Cortex of kidney (tissue), 1 donor: ENCODE data around the gene TRIM9.
"Not testable (repeated sequence)": the region's sequence is repeated elsewhere in the genome, so short reads cannot be mapped to it uniquely, and the experiment has no call there.

Source experiments
- DNase-seq: peaks from one replicate; lab custom pipeline; 2025; lab: John Stamatoyannopoulos, UW

The TRIM9 gene

GRCh38 chr14:51004352-51004800 lies 90.5 kb downstream of the TRIM9 start:
- DNase-seq = no peak

- DNase-seq = no peak
These were observed 92.4 kb downstream of the TRIM9 start for GRCh38 chr14:51002406-51002999.

- DNase-seq = no peak
These were observed 94.3 kb downstream of the TRIM9 start for GRCh38 chr14:51000566-51000965.

- no peak for DNase-seq
These were observed 95.2 kb downstream of the TRIM9 start for GRCh38 chr14:50999726-51000125.

- no peak for DNase-seq
These were observed 96.3 kb downstream of the TRIM9 start for GRCh38 chr14:50998612-50999011.

- no peak for DNase-seq
These were observed 97.2 kb downstream of the TRIM9 start for GRCh38 chr14:50997712-50998111.

GRCh38 chr14:50994158-50994557 lies 100.7 kb downstream of the TRIM9 start:
- DNase-seq = not testable (repeated sequence)

GRCh38 chr14:50985859-50986331 lies 109.0 kb downstream of the TRIM9 start:
- no peak for DNase-seq

- no peak for DNase-seq
These were observed 109.6 kb downstream of the TRIM9 start for GRCh38 chr14:50985124-50985858.

GRCh38 chr14:50984036-50984710 lies 110.7 kb downstream of the TRIM9 start:
- no peak for DNase-seq

GRCh38 chr14:50979941-50980850 lies 114.7 kb downstream of the TRIM9 start:
- no peak for DNase-seq

- DNase-seq = no peak
These were observed 116.0 kb downstream of the TRIM9 start for GRCh38 chr14:50978888-50979287.

GRCh38 chr14:50978529-50978871 lies 116.4 kb downstream of the TRIM9 start:
- DNase-seq = no peak

- DNase-seq = no peak
These were observed 116.9 kb downstream of the TRIM9 start for GRCh38 chr14:50977863-50978528.

GRCh38 chr14:50974118-50974517 lies 120.8 kb downstream of the TRIM9 start:
- DNase-seq = no peak

- no peak for DNase-seq
These were observed 122.2 kb downstream of the TRIM9 start for GRCh38 chr14:50972734-50973133.

- no peak for DNase-seq
These were observed 123.8 kb downstream of the TRIM9 start for GRCh38 chr14:50970886-50971781.

- DNase-seq = no peak
These were observed 127.1 kb downstream of the TRIM9 start for GRCh38 chr14:50967790-50968189.

GRCh38 chr14:50967103-50967502 lies 127.8 kb downstream of the TRIM9 start:
- no peak for DNase-seq

GRCh38 chr14:50964683-50965390 lies 130.1 kb downstream of the TRIM9 start:
- DNase-seq = no peak
